Activated CD8-positive, alpha-beta memory T cell treated with anti-CD3 and anti-CD28 coated beads, Interleukin-2, amount 50 U/mL, for 1 hour (primary cell): Measurements from ENCODE around the gene TSPAN2.

Experiments
- DNase-seq: peaks from one replicate; pipeline ENCODE4 v3.0.0-alpha.2; 2020; ENCODE audit errors: extremely low read depth

The TSPAN2 gene

GRCh38 chr1:115113766-115114165, 24.5 kb upstream of the TSPAN2 start:
- no peak for DNase-seq

- DNase-seq, result peak; percentile 13
Observed at GRCh38 chr1:115112496-115113375, 23.4 kb upstream of the TSPAN2 start.

GRCh38 chr1:115107516-115108260, 18.4 kb upstream of the TSPAN2 start:
- DNase-seq, result no peak

GRCh38 chr1:115105831-115106230, 16.5 kb upstream of the TSPAN2 start:
- DNase-seq, result no peak

- DNase-seq, result no peak
Observed at GRCh38 chr1:115099693-115100050, 10.4 kb upstream of the TSPAN2 start.

- peak; percentile 71 for DNase-seq
Observed at GRCh38 chr1:115098979-115099692, 9.8 kb upstream of the TSPAN2 start.

GRCh38 chr1:115092175-115092574, 2.9 kb upstream of the TSPAN2 start:
- DNase-seq, result no peak

GRCh38 chr1:115091572-115091971, 2.3 kb upstream of the TSPAN2 start:
- no peak for DNase-seq

GRCh38 chr1:115090956-115091355, 1.7 kb upstream of the TSPAN2 start:
- DNase-seq, result no peak

- no peak for DNase-seq
Observed at GRCh38 chr1:115090540-115090939, 1.2 kb upstream of the TSPAN2 start.

GRCh38 chr1:115090186-115090490, 835 bp upstream of the TSPAN2 start:
- no peak for DNase-seq

- DNase-seq, result no peak
Observed at GRCh38 chr1:115088871-115089419, 358 bp downstream of the TSPAN2 start.

GRCh38 chr1:115088115-115088778, 1.1 kb downstream of the TSPAN2 start:
- DNase-seq, result no peak

GRCh38 chr1:115086176-115086830, 3.0 kb downstream of the TSPAN2 start:
- no peak for DNase-seq

- no peak for DNase-seq
Observed at GRCh38 chr1:115084902-115085511, 4.3 kb downstream of the TSPAN2 start.

- DNase-seq, result no peak
Observed at GRCh38 chr1:115082949-115083348, 6.4 kb downstream of the TSPAN2 start.

GRCh38 chr1:115078708-115079107, 10.6 kb downstream of the TSPAN2 start:
- DNase-seq, result no peak

- no peak for DNase-seq
Observed at GRCh38 chr1:115077984-115078330, 11.3 kb downstream of the TSPAN2 start.

- no peak for DNase-seq
Observed at GRCh38 chr1:115077286-115077983, 11.9 kb downstream of the TSPAN2 start.

- DNase-seq, result no peak
Observed at GRCh38 chr1:115076384-115076915, 12.9 kb downstream of the TSPAN2 start.
